K562 (cell line): ENCODE data around the gene MAP1LC3B2. TPM values are rescaled to one million over a fixed set of nuclear protein-coding genes. Genes with fewer than 3 reads are reported as not detected.

Experiments used
- ADNP ChIP-seq: fragments of 200-800 bp; sonication (Bioruptor generic); IDR thresholded peaks from 2 replicates; pipeline ENCODE4 v1.6.1; 2016; ENCODE audit warnings: missing genetic modification characterization, missing compliant biosample characterization
- BCLAF1 ChIP-seq, 2 experiments: fragments of 450-650 bp in 1 of 2; IDR thresholded peaks; 2 replicates each; pipeline ENCODE4 v1.6.1; 2011 to 2017; ENCODE audit warnings: low read depth in 2 of 2, antibody characterized with exemption in 1 of 2, borderline replicate concordance in 1 of 2, low read length in 1 of 2, mild to moderate bottlenecking in 1 of 2, mixed read lengths in 1 of 2; ENCODE audit not compliant: control insufficient read depth in 1 of 2
- BRF1 ChIP-seq: IDR thresholded peaks from 3 replicates; pipeline ENCODE4 v1.6.1; 2011; ENCODE audit warnings: borderline replicate concordance, mild to moderate bottlenecking; ENCODE audit not compliant: insufficient read length; ENCODE audit errors: extremely low read depth
- DIDO1 ChIP-seq: fragments of 450-650 bp; IDR thresholded peaks from 2 replicates; pipeline ENCODE4 v1.6.1; 2016; ENCODE audit warnings: low read depth, missing biosample characterization, missing genetic modification characterization
- E2F3 ChIP-seq: fragments of 250-450 bp; sonication (Bioruptor Pico); IDR thresholded peaks from 2 replicates; pipeline ENCODE4 v1.4.0; 2020; ENCODE audit warnings: mild to moderate bottlenecking
- EHMT2 ChIP-seq: fragments of 450-650 bp; IDR thresholded peaks from 2 replicates; pipeline ENCODE4 v1.6.1; 2018; ENCODE audit warnings: antibody characterized with exemption
- HDAC1 ChIP-seq, 2 experiments: fragments of 450-650 bp; IDR thresholded peaks; 2 replicates each; pipeline ENCODE4 v1.6.1; 2016 to 2017; ENCODE audit warnings: inconsistent platforms in 1 of 2, mild to moderate bottlenecking in 1 of 2, moderate library complexity in 1 of 2
- HNRNPH1 ChIP-seq: fragments of 200-400 bp; formaldehyde crosslinking; optimal IDR thresholded peaks from 2 replicates; pipeline ENCODE3; 2017; ENCODE audit warnings: low read depth, mild to moderate bottlenecking, low read length, moderate library complexity
- HNRNPL ChIP-seq: fragments of 200-400 bp; formaldehyde crosslinking; IDR thresholded peaks from 2 replicates; pipeline ENCODE4 v1.6.1; 2017; ENCODE audit warnings: low read depth, mild to moderate bottlenecking, low read length
- KDM1A ChIP-seq, 2 experiments: fragments of 450-650 bp; IDR thresholded peaks; 2 replicates each; pipeline ENCODE4 v1.6.1; 2016; ENCODE audit warnings: mild to moderate bottlenecking in 2 of 2
- NFE2 ChIP-seq: IDR thresholded peaks from 2 replicates; pipeline ENCODE4 v1.6.1; 2014; ENCODE audit warnings: antibody characterized with exemption, low read depth
- NFE2L1 ChIP-seq: fragments of 450-650 bp; IDR thresholded peaks from 2 replicates; pipeline ENCODE4 v1.6.1; 2016; ENCODE audit warnings: missing genetic modification characterization, low read depth, mild to moderate bottlenecking, missing compliant biosample characterization, moderate library complexity, borderline replicate concordance
- PHTF2 ChIP-seq: fragments of 250-450 bp; sonication (Bioruptor Pico); IDR thresholded peaks from 2 replicates; pipeline ENCODE4 v1.5.0; 2021; ENCODE audit warnings: mild to moderate bottlenecking
- SMAD4 ChIP-seq: fragments of 250-450 bp; sonication (Bioruptor Pico); conservative IDR thresholded peaks from 2 replicates; pipeline ENCODE4 v1.8.0; 2021; ENCODE audit warnings: inconsistent platforms, mild to moderate bottlenecking, moderate library complexity
- SNRNP70 ChIP-seq: fragments of 200-400 bp; formaldehyde crosslinking; optimal IDR thresholded peaks from 2 replicates; pipeline ENCODE3; 2017; ENCODE audit warnings: low read depth, low read length
- ZBTB26 ChIP-seq: fragments of 450-650 bp; formaldehyde crosslinking; IDR thresholded peaks from 2 replicates; pipeline ENCODE4 v1.4.0; 2022; ENCODE audit warnings: missing genetic modification characterization
- ZNF217 ChIP-seq: sonication (generic); formaldehyde crosslinking; IDR thresholded peaks from 2 replicates; pipeline ENCODE4 v1.8.0; 2022; ENCODE audit warnings: mild to moderate bottlenecking, missing genetic modification reagents
- ZNF232 ChIP-seq: sonication (generic); formaldehyde crosslinking; IDR thresholded peaks from 2 replicates; pipeline ENCODE4 v1.8.0; 2022; ENCODE audit warnings: mild to moderate bottlenecking, missing genetic modification reagents
- polyA plus RNA-seq, 8 experiments: library from polyadenylated mRNA; depleted of rRNA in 4 of 8; stranded (reverse) in 5 of 8; unstranded in 3 of 8; fragments of >200 nt; fragmentation: Nextera tagmentation in 2 of 8; fragmentation: Illumina TruSeq in 1 of 8; extraction: Ambion mirVana in 2 of 8; extraction: Trizol in 1 of 8; gene quantifications; 2 replicates each; pipeline versions ENCODE4 v1.2.1 to v1.2.3, GENCODE V29; 2011 to 2014; ENCODE audit warnings: inconsistent platforms in 1 of 8, missing spikeins in 1 of 8
- total RNA-seq, 7 experiments: library from RNA; depleted of rRNA in 6 of 7; stranded (reverse); fragments of >200 nt in 6 of 7; fragmentation: Illumina TruSeq in 2 of 7; extraction: Trizol in 2 of 7; gene quantifications; 2 replicates each; pipeline versions ENCODE4 v1.2.1 to v1.2.3, GENCODE V29; 2011 to 2021; ENCODE audit warnings: low replicate concordance in 1 of 7
- TF ChIP-seq, protein P1 (sequence below): fragments of 450-650 bp; formaldehyde crosslinking; conservative IDR thresholded peaks from 2 replicates; pipeline ENCODE4 v1.4.0; 2022; ENCODE audit warnings: mild to moderate bottlenecking, missing genetic modification characterization
- TF ChIP-seq, protein P2 (sequence below): fragments of 450-650 bp; IDR thresholded peaks from 2 replicates; pipeline ENCODE4 v1.6.1; 2016; ENCODE audit warnings: missing biosample characterization, missing genetic modification characterization
- TF ChIP-seq, protein P3 (sequence below): fragments of 450-650 bp; formaldehyde crosslinking; IDR thresholded peaks from 2 replicates; pipeline ENCODE4 v1.4.0; 2022; ENCODE audit warnings: missing genetic modification characterization

MAP1LC3B2 gene
- total and polyA plus RNA-seq, 9 of the 15 experiments (the other 6 are each of a cell fraction or from before 2014, with no cell fraction given): 0.53 to 2.8 (median 0.76) TPM; not detected in 2

GRCh38 chr12:116551151-116551550 is 8.0 kb upstream of the MAP1LC3B2 start (continued):
- TF ChIP-seq, protein P1, sequence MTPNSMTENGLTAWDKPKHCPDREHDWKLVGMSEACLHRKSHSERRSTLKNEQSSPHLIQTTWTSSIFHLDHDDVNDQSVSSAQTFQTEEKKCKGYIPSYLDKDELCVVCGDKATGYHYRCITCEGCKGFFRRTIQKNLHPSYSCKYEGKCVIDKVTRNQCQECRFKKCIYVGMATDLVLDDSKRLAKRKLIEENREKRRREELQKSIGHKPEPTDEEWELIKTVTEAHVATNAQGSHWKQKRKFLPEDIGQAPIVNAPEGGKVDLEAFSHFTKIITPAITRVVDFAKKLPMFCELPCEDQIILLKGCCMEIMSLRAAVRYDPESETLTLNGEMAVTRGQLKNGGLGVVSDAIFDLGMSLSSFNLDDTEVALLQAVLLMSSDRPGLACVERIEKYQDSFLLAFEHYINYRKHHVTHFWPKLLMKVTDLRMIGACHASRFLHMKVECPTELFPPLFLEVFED (CRISPR knock-in tag): peak; percentile 92; the same call in 1 of the 2 replicates
- TF ChIP-seq ZBTB26 (peak; percentile 94), KDM1A (IDR thresholded peaks at IDR 0.05) (0 out of 4 replicates have a peak, but pooled peaks of 1 of the 2 experiments have one; percentile 18), NFE2L1 (no peak), SNRNP70 (no peak), ADNP (tag) (no peak), HDAC1 (IDR thresholded peaks at IDR 0.05) (peak in 1 of 2 experiments; percentile 71; a peak in 2 of 4 replicates), DIDO1 (no peak), ZNF232 (CRISPR knock-in tag) (no peak), PHTF2 (no peak), BCLAF1 (IDR thresholded peaks at IDR 0.05; ENCODE audit: borderline replicate concordance in 1 of 2, control insufficient read depth in 1 of 2, low read depth in 2 of 2, low read length in 1 of 2) (no peak), HNRNPH1 (no peak), NFE2 (no peak), SMAD4 (no peak), EHMT2 (0 out of 2 replicates have a peak, but pooled peaks have one; percentile 59), HNRNPL (no peak), E2F3 (CRISPR knock-in tag) (no peak), ZNF217 (CRISPR knock-in tag) (no peak), BRF1 (no peak)
- TF ChIP-seq, protein P2, sequence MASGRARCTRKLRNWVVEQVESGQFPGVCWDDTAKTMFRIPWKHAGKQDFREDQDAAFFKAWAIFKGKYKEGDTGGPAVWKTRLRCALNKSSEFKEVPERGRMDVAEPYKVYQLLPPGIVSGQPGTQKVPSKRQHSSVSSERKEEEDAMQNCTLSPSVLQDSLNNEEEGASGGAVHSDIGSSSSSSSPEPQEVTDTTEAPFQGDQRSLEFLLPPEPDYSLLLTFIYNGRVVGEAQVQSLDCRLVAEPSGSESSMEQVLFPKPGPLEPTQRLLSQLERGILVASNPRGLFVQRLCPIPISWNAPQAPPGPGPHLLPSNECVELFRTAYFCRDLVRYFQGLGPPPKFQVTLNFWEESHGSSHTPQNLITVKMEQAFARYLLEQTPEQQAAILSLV (tag): 0 out of 2 replicates have a peak, but pooled peaks have one; percentile 39
- TF ChIP-seq, protein P3, sequence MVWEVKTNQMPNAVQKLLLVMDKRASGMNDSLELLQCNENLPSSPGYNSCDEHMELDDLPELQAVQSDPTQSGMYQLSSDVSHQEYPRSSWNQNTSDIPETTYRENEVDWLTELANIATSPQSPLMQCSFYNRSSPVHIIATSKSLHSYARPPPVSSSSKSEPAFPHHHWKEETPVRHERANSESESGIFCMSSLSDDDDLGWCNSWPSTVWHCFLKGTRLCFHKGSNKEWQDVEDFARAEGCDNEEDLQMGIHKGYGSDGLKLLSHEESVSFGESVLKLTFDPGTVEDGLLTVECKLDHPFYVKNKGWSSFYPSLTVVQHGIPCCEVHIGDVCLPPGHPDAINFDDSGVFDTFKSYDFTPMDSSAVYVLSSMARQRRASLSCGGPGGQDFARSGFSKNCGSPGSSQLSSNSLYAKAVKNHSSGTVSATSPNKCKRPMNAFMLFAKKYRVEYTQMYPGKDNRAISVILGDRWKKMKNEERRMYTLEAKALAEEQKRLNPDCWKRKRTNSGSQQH (CRISPR knock-in tag): peak; percentile 93
